ENCODE results near the gene GNAQ. TPM values are rescaled to one million over a fixed set of nuclear protein-coding genes. Genes with fewer than 3 reads are reported as not detected.
"Not testable (repeated sequence)": the region's sequence is repeated elsewhere in the genome, so short reads cannot be mapped to it uniquely, and the experiment has no call there.

GNAQ gene
- polyA plus RNA-seq, 3 donors from 2014 or later = 4.5 to 7.4 (median 5.1) TPM

DNA sequence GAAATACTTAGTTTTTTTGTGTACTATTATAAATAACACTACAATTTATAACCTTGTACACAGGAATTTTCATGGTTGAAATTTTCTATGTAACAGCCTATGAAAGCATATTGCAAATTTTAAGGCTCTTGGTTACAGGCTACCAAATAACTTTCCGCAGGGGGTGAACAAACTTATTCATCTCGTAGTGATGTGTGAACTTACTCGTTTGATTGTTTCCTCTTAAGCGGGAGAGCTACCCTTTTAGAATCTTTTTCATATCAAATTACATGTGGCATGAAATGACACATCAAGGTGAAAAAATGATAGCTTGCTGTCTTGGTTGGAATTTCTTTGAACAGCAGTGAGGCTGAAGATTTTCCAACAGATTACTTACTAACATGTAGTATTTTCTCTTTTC lies 292.7 kb downstream of the GNAQ start:
- Mint-ChIP-seq H3K27me3 (ENCODE audit: low read depth in 3 of 3) (no peaks in the 10 kb centered on the region), H3K9me3 (no peaks in the 10 kb centered on the region), H3K4me3 (no peak overlapping the region), H3K27ac (no peak overlapping the region), H3K4me1 (peaks cover 0 to 5% of the 10 kb centered on the region in 2 donors), H3K36me3 (peaks cover 0 to 3% (median 0%) of the 10 kb centered on the region in 3 donors)
- no peak for DNase-seq

DNA sequence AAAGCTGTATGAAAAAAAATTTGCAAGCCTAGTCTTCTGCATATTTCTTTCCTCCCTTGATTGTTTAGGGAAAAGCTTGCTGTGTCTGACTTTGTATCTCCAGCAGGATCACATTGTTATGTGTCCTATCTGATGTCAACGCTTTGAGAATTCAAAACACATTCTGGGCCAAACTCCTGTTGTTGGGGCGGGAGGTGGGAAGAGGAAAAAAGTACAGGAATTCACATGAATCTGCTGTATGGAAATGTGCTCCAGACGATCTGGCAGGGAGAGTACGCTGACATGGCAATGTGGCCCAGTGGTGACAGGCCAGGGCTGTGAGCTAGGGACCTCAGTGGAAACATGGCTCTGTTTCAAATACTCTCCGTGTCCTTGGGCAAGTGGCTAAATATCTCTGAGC lies 296.1 kb downstream of the GNAQ start:
- H3K4me3 Mint-ChIP-seq = no peak overlapping the region
- H3K27ac Mint-ChIP-seq = no peak overlapping the region
- H3K27me3 Mint-ChIP-seq (ENCODE audit: low read depth in 3 of 3) = no peaks in the 10 kb centered on the region
- DNase-seq = no peak
- no peaks in the 10 kb centered on the region for H3K9me3 Mint-ChIP-seq
- H3K36me3 Mint-ChIP-seq = no peaks in the 10 kb centered on the region
- H3K4me1 Mint-ChIP-seq = peaks cover 0 to 5% of the 10 kb centered on the region in 2 donors

DNA sequence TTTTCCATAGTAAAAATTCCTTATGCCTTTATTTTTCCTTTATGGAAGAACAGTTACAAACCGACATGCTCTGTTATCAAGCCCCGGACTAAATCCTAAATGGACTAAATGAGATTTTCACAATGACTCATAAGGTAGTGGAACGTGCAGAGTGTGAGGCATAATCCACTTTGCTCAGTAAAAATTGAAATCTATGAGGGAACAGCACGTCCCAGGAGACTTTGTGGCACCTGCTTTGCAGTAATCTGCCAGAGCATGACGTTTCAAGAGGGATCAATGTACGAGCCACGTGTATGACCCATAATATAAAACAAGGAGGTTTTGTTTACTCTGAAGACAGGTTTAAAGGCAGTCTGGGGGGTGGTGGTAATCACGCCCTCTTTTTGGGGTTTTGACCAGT lies 299.7 kb downstream of the GNAQ start:
- no peak for DNase-seq
- Mint-ChIP-seq H3K4me1 (no peaks in the 10 kb centered on the region), H3K9me3 (no peaks in the 10 kb centered on the region), H3K27me3 (ENCODE audit: low read depth in 3 of 3) (no peaks in the 10 kb centered on the region), H3K36me3 (peaks cover 3 to 9% (median 8%) of the 10 kb centered on the region in 3 donors), H3K4me3 (no peak overlapping the region), H3K27ac (no peak overlapping the region)

GRCh38 chr9:77731008-77731698 lies 300.5 kb downstream of the GNAQ start:
- H3K36me3 Mint-ChIP-seq = peaks cover 4 to 16% (median 8%) of the 10 kb centered on the region in 3 donors
- H3K4me1 Mint-ChIP-seq = peaks cover 0 to 2% of the 10 kb centered on the region in 2 donors
- no peaks in the 10 kb centered on the region for H3K9me3 Mint-ChIP-seq
- H3K4me3 Mint-ChIP-seq = no peak overlapping the region
- no peak for DNase-seq
- no peak overlapping the region for H3K27ac Mint-ChIP-seq
- H3K27me3 Mint-ChIP-seq (ENCODE audit: low read depth in 3 of 3) = no peaks in the 10 kb centered on the region

DNA sequence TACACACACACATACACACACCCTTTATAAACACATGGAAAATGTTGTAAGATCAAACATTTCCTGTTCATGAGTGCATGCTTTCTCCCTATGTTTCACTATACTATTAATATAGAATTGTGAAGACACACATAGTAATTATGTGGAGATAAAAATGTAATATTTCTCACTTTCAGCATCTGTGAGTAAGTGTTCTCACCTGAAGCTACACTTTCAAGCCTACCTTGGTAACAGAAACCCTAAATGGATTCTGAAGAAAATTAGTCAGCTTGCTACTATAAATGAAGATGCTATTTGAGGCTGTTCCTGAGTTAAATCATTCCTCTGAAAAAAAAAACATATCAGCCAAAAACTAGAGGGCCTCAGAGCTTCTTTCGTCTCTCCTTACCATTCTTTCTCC lies 302.4 kb downstream of the GNAQ start:
- Mint-ChIP-seq H3K4me3 (no peak overlapping the region), H3K27ac (peak overlapping the region in 1 of 6 donors; percentile 6), H3K27me3 (ENCODE audit: low read depth in 3 of 3) (no peaks in the 10 kb centered on the region), H3K9me3 (no peaks in the 10 kb centered on the region), H3K36me3 (peaks cover 8 to 21% (median 10%) of the 10 kb centered on the region in 3 donors), H3K4me1 (peaks cover 0 to 9% of the 10 kb centered on the region in 2 donors)
- no peak for DNase-seq

DNA sequence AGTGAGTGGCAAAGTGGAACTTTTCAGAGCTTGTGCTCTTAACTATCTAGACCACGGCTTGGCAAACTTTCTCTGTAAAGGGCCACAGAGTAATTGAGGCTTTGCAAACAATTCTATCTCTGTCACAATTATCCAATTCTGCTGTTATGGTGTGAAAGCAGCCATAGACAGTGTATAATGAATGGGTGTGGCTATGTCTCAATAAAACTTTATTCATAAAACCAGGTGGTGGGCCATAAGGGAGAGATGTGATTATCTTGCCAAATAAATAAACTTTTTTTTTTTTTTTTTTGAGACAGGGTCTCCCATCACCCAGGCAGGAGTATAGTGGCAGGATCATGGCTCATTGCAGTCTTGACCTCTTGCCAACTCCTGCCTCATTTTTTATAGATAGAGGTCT lies 304.8 kb downstream of the GNAQ start:
- Mint-ChIP-seq H3K36me3 (peaks cover 10 to 30% (median 13%) of the 10 kb centered on the region in 3 donors), H3K27ac (no peak overlapping the region), H3K27me3 (ENCODE audit: low read depth in 3 of 3) (no peaks in the 10 kb centered on the region), H3K9me3 (no peaks in the 10 kb centered on the region), H3K4me3 (no peak overlapping the region), H3K4me1 (peaks cover 0 to 9% of the 10 kb centered on the region in 2 donors)
- DNase-seq = no peak

DNA sequence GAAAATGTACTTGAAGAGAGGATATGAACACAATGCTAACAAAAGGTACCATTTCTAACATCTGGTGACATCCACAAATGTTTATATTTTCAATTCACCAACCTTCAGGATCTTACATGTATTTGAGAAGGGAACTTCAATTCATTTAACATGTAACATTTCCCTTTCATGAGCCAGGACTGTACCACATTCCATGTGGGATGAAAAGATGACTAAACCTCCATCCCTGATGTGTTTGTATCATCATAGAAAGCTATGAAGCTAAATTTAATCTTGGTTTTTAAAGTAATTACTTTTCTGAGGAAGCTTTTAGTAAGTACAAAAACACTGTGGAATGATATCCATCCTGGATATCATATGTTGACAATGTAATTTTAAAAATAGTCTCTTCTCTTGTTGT lies 305.3 kb downstream of the GNAQ start:
- Mint-ChIP-seq H3K4me1 (peaks cover 0 to 9% of the 10 kb centered on the region in 2 donors), H3K4me3 (no peak overlapping the region), H3K9me3 (no peaks in the 10 kb centered on the region), H3K27ac (no peak overlapping the region), H3K36me3 (peaks cover 10 to 32% (median 13%) of the 10 kb centered on the region in 3 donors), H3K27me3 (ENCODE audit: low read depth in 3 of 3) (no peaks in the 10 kb centered on the region)
- no peak for DNase-seq

DNA sequence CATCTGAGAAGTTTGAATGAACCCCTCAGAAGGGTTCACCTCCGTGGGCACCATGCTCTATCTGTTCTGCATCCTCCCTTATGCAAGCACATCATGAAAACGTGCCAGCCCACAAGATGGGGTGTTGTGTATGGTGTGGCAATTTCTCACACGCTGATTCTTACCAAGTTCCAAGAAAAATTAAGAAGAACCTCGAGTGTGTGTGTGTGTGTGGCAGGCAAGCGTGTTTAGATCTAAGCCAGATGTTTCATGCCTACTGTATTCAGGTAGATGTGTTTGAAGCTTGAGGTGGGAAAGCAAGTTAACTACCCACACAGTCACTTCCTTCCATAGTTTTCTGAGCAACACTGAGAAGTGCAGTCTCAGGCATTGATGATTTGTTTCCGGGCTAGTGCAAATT lies 305.8 kb downstream of the GNAQ start:
- H3K36me3 Mint-ChIP-seq = peaks cover 11 to 34% (median 13%) of the 10 kb centered on the region in 3 donors
- H3K4me1 Mint-ChIP-seq = peaks cover 0 to 9% of the 10 kb centered on the region in 2 donors
- no peak overlapping the region for H3K4me3 Mint-ChIP-seq
- no peaks in the 10 kb centered on the region for H3K27me3 Mint-ChIP-seq (ENCODE audit: low read depth in 3 of 3)
- H3K9me3 Mint-ChIP-seq = no peaks in the 10 kb centered on the region
- no peak for DNase-seq
- no peak overlapping the region for H3K27ac Mint-ChIP-seq

DNA sequence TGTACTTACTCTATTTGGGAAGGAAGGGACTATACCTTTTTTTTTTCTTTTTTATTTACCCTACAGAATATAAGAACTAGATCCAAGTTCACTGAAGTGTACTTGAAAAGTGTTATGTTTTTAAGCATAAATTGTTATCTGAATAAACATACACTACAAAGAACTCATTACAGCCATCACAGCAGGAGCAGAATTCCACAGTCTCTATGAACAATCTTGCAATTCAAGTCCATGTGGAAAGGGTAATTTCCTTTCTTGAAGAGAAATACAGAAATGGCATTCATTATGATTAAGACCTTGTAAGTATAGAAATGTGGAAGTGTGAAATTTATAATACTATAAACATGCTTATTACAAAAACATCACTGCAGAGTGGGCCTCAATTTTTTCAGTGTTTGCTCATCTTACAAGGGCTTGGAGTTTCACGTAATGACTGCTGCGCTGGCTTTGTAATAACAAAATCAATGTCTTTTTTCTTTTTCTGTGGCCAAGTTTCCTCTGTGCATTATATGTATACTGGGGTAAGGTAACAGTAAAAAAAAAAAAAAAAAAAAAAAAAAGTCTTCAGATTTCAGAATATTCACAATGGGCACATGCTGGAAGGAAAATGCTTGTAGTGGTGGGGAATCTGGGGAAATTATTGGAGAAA lies 306.4 kb downstream of the GNAQ start:
- Mint-ChIP-seq H3K4me3 (no peak overlapping the region), H3K27ac (no peak overlapping the region), H3K36me3 (peaks cover 13 to 37% (median 15%) of the 10 kb centered on the region in 3 donors)

DNA sequence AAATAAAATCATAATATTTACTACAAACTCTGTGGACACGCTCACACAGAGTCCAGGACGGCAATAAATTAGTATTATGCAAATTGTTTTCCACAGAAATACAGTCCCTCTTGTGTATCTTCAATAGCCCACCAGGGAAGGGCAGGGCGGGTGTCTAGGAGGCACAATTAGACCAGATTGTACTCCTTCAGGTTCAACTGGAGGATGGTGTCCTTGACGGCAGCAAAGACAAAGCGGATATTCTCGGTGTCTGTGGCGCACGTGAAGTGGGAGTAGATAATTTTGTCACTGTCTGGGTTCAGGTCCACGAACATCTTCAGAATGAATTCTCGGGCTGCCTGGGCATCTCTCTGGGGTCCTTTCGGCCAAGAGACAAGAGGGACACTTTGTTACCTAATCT lies 310.5 kb downstream of the GNAQ start:
- H3K27ac Mint-ChIP-seq; H3K4me1 Mint-ChIP-seq; DNase-seq; H3K9me3 Mint-ChIP-seq; H3K27me3 Mint-ChIP-seq (ENCODE audit: low read depth in 3 of 3); H3K4me3 Mint-ChIP-seq: not testable (repeated sequence)
- peaks cover 7 to 22% (median 9%) of the 10 kb centered on the region in 3 donors for H3K36me3 Mint-ChIP-seq

More for the DNA sequence above, 306.4 kb downstream of the GNAQ start:
- Mint-ChIP-seq H3K27me3 (ENCODE audit: low read depth in 3 of 3) (no peaks in the 10 kb centered on the region), H3K9me3 (no peaks in the 10 kb centered on the region), H3K4me1 (peaks cover 0 to 9% of the 10 kb centered on the region in 2 donors)
- DNase-seq = no peak

GRCh38 chr9:77719321-77719720 lies 312.3 kb downstream of the GNAQ start:
- Mint-ChIP-seq H3K27ac (no peak overlapping the region), H3K4me3 (no peak overlapping the region)

GRCh38 chr9:77718298-77718640 lies 313.3 kb downstream of the GNAQ start:
- not testable (repeated sequence) for H3K27ac Mint-ChIP-seq; H3K9me3 Mint-ChIP-seq; H3K27me3 Mint-ChIP-seq (ENCODE audit: low read depth in 3 of 3); H3K4me1 Mint-ChIP-seq; H3K4me3 Mint-ChIP-seq; DNase-seq
- peaks cover 1 to 12% (median 4%) of the 10 kb centered on the region in 3 donors for H3K36me3 Mint-ChIP-seq

More at GRCh38 chr9:77719321-77719720, 312.3 kb downstream of the GNAQ start:
- no peaks in the 10 kb centered on the region for H3K27me3 Mint-ChIP-seq (ENCODE audit: low read depth in 3 of 3)
- DNase-seq = no peak
- no peaks in the 10 kb centered on the region for H3K9me3 Mint-ChIP-seq
- no peaks in the 10 kb centered on the region for H3K4me1 Mint-ChIP-seq
- H3K36me3 Mint-ChIP-seq = peaks cover 4 to 16% (median 5%) of the 10 kb centered on the region in 3 donors

GRCh38 chr9:77717608-77718297 lies 313.9 kb downstream of the GNAQ start:
- H3K4me1 Mint-ChIP-seq, H3K4me3 Mint-ChIP-seq, DNase-seq: not testable (repeated sequence)

DNA sequence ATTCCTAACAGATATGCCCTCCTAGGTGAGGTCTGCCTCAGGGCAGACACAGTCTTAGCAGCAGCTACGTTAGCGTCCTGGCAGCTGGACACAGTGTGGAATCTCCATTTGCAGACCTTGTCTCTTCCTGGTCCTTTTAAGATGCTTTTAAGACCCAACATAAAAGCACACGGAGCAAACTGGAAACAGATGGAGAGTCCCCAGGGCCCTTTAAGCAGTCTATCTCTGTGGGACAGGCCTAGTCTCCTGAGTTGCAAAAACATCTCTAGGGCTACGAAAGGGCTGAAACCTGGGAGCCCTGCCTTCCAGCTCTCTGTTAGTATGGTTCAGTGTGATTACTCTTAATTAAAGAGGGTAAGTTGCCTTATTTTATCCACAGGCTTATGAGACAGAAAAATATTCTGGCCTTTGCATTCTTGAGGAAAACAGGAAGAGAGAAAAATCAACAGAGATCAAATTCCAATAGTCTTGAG lies 317.5 kb downstream of the GNAQ start:
- DNase-seq = no peak
- H3K4me1 Mint-ChIP-seq = no peaks in the 10 kb centered on the region
- peaks cover 0 to 5% (median 4%) of the 10 kb centered on the region in 3 donors for H3K36me3 Mint-ChIP-seq
- H3K27ac Mint-ChIP-seq = no peak overlapping the region
- no peak overlapping the region for H3K4me3 Mint-ChIP-seq
- peaks cover 0 to 3% (median 0%) of the 10 kb centered on the region in 3 donors for H3K27me3 Mint-ChIP-seq (ENCODE audit: low read depth in 3 of 3)
- no peaks in the 10 kb centered on the region for H3K9me3 Mint-ChIP-seq

More at GRCh38 chr9:77717608-77718297, 313.9 kb downstream of the GNAQ start:
- H3K9me3 Mint-ChIP-seq; H3K27me3 Mint-ChIP-seq (ENCODE audit: low read depth in 3 of 3); H3K27ac Mint-ChIP-seq; H3K36me3 Mint-ChIP-seq: not testable (repeated sequence)

Measured in immature natural killer cell (primary cell).